DND-41 (cell line): ENCODE results near the gene PPARD.
"Not testable (repeated sequence)": the region's sequence is repeated elsewhere in the genome, so short reads cannot be mapped to it uniquely, and the experiment has no call there.

ENCODE experiments used
- ATAC-seq: fragments of 200-7000 bp; cut with Tn5 transposase; 3 replicates; pipeline ENCODE4 v1.9.1; 2021; ENCODE audit warnings: low read depth; ENCODE audit not compliant: insufficient read depth
- DNase-seq: peaks from one replicate; pipeline ENCODE4 v3.0.0-alpha.2; 2020
- H2AFZ ChIP-seq: 2 replicates; pipeline ENCODE4 v1.6.0; 2012; ENCODE audit warnings: low read depth, low read length
- H3K27ac ChIP-seq: 2 replicates; pipeline ENCODE4 v1.5.1; 2012; ENCODE audit warnings: low read length, inconsistent platforms
- H3K27me3 ChIP-seq: fragments of 200-600 bp; sonication (generic); 2 replicates; pipeline ENCODE4 v1.6.0; 2012; ENCODE audit warnings: low read length, mild to moderate bottlenecking, inconsistent platforms; ENCODE audit not compliant: insufficient read depth, poor library complexity
- H3K36me3 ChIP-seq: 2 replicates; pipeline ENCODE4 v1.5.1; 2012; ENCODE audit warnings: low read length, inconsistent platforms; ENCODE audit not compliant: insufficient read depth
- H3K4me1 ChIP-seq: 2 replicates; pipeline ENCODE4 v1.5.1; 2012; ENCODE audit warnings: mild to moderate bottlenecking, low read length; ENCODE audit not compliant: insufficient read depth
- H3K4me2 ChIP-seq: 2 replicates; pipeline ENCODE4 v1.6.0; 2012; ENCODE audit warnings: mild to moderate bottlenecking, moderate library complexity, low read length, inconsistent platforms; ENCODE audit not compliant: insufficient read depth
- H3K4me3 ChIP-seq, 2 experiments: fragments of 200-600 bp in 1 of 2; shearing (Covaris generic) in 1 of 2; 2 replicates each; pipeline ENCODE4 v1.5.1; 2012 to 2016; ENCODE audit warnings: inconsistent platforms in 2 of 2, low read length in 2 of 2, mild to moderate bottlenecking in 2 of 2, low read depth in 1 of 2, moderate library complexity in 1 of 2
- H3K79me2 ChIP-seq: 2 replicates; pipeline ENCODE4 v1.6.0; 2012; ENCODE audit warnings: low read length, inconsistent platforms; ENCODE audit not compliant: insufficient read depth
- H3K9ac ChIP-seq: 2 replicates; pipeline ENCODE4 v1.6.0; 2012; ENCODE audit warnings: low read depth, mild to moderate bottlenecking, inconsistent platforms, low read length, moderate library complexity
- H3K9me3 ChIP-seq: 2 replicates; pipeline ENCODE4 v1.5.1; 2012; ENCODE audit warnings: low read length, moderate library complexity, mild to moderate bottlenecking, inconsistent platforms; ENCODE audit not compliant: insufficient read depth, severe bottlenecking
- H4K20me1 ChIP-seq: 2 replicates; pipeline ENCODE4 v1.6.0; 2012; ENCODE audit warnings: low read length; ENCODE audit not compliant: insufficient read depth
- EZH2 ChIP-seq: IDR thresholded peaks from 3 replicates; pipeline ENCODE4 v1.6.1; 2012; ENCODE audit warnings: borderline replicate concordance, low read depth, mild to moderate bottlenecking, moderate library complexity, low read length, inconsistent platforms; ENCODE audit not compliant: severe bottlenecking
- TF ChIP-seq, protein P1 (sequence below): IDR thresholded peaks from 2 replicates; pipeline ENCODE4 v1.5.1; 2012; ENCODE audit warnings: borderline replicate concordance, low read length, moderate library complexity, mild to moderate bottlenecking; ENCODE audit not compliant: poor library complexity, severe bottlenecking; ENCODE audit errors: extremely low read depth

Gene PPARD

DNA sequence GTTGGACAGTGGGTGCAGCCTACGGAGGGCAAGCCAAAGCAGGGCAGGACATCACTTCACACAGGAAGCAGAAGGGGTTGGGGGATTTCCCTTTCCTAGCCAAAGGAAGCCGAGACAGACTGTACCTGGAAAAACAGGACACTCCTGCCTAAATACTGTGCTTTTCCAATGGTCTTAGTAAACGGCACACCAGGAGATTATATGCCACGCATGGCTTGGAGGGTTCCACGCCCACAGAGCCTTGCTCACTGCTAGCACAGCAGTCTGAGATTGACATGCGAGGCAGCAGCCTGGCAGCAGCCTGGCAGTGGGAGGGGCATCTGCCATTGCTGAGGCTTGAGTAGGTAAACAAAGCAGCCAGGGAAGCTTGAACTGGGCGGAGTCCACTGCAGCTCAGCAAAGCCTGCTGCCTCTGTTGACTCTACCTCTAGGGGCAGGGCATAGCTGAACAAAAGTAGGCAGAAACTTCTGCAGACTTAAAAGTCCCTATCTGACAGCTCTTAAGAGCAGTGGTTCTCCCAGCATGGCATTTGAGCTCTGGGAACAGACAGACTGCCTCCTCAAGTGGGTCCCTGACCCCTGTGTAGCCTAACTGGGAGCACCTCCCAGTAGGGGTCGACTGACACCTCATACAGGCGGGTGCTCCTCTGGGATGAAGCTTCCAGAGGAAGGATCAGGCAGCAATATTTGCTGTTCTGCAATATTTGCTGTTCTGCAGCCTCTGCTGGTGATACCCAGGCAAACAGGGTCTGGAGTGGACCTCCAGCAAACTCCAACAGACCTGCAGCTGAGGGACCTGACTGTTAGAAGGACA lies 10.1 kb upstream of the PPARD start:
- H3K79me2 ChIP-seq, H3K27me3 ChIP-seq, H3K9ac ChIP-seq, H3K36me3 ChIP-seq, H3K27ac ChIP-seq, H3K4me1 ChIP-seq, H3K4me2 ChIP-seq, H3K9me3 ChIP-seq, H3K4me3 ChIP-seq, H2AFZ ChIP-seq, H4K20me1 ChIP-seq: not testable (repeated sequence)
- TF ChIP-seq, protein P1, sequence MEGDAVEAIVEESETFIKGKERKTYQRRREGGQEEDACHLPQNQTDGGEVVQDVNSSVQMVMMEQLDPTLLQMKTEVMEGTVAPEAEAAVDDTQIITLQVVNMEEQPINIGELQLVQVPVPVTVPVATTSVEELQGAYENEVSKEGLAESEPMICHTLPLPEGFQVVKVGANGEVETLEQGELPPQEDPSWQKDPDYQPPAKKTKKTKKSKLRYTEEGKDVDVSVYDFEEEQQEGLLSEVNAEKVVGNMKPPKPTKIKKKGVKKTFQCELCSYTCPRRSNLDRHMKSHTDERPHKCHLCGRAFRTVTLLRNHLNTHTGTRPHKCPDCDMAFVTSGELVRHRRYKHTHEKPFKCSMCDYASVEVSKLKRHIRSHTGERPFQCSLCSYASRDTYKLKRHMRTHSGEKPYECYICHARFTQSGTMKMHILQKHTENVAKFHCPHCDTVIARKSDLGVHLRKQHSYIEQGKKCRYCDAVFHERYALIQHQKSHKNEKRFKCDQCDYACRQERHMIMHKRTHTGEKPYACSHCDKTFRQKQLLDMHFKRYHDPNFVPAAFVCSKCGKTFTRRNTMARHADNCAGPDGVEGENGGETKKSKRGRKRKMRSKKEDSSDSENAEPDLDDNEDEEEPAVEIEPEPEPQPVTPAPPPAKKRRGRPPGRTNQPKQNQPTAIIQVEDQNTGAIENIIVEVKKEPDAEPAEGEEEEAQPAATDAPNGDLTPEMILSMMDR = peak; percentile 15
- peak; percentile 43 for DNase-seq
- peak; percentile 53; the same call in 2 of the 3 replicates for ATAC-seq

DNA sequence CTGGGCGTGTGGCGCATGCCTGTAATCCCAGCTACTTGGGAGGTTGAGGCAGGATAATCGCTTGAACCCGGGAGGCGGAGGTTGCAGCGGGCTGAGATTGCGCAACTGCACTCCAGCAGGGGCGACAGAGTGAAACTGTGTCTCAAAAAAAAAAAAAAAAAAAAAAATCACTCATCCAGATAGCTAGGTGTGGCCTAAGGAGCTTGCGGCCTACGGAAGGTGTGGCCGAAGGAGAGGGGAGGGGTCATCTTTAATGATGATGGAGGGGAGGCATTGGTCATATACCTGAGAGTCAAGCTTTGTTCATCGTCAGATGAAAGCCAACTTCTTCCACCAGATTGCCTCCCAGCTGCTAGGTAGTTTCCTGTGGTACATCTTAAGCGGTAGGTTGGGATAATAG lies 801 bp upstream of the PPARD start:
- Histone ChIP-seq H3K9me3 (no peaks in the 10 kb centered on the region), H3K4me1 (peaks cover 20% of the 10 kb centered on the region), H4K20me1 (peaks cover 12% of the 10 kb centered on the region; the same call in 1 of the 2 replicates), H3K36me3 (peaks cover 3% of the 10 kb centered on the region; the same call in 1 of the 2 replicates), H3K9ac (peak overlapping the region; percentile 69; the same call in 1 of the 2 replicates), H3K27me3 (no peaks in the 10 kb centered on the region), H2AFZ (peak overlapping the region; percentile 62; the same call in 1 of the 2 replicates), H3K4me2 (no peak overlapping the region), H3K4me3 (no peak overlapping the region), H3K27ac (no peak overlapping the region), H3K79me2 (peaks cover 14% of the 10 kb centered on the region)
- ATAC-seq = no peak
- no peak for DNase-seq
- no peak for TF ChIP-seq EZH2
- TF ChIP-seq, protein P1 = no peak

DNA sequence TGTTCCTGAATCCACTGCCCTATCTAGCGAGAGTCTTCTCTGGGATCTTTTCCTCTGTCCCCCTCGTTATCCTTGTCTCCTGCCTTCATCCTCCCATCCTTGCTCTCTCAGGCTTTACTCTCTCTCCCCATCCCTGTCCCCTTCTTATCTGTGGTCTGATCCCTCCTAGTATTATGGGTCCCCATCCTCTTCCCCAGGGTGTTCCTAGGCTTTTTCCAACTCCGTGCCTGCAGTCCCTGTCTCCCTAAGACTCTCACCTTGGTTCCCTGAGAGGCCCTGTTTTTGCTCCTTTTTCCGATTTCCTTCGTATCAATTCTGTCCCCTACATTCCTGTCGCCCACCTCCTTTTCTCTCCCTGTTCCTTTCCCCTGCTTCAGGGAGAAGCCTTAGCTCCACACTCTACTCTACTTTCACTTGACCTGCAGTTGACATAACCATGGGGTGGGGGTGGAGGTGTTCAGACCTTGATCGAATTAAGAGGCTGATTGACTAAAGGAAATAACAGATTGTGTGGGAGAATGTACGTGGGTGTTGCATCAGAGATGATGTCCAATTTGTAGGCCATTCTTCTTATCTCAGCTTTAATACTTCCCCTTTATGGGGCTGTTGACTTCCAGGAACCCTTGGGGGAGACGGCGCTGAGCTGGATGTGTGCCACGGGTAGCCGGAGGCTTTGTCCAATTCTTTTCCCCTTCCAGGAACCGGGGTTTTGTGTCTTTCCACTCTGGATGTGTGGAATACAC lies 905 bp downstream of the PPARD start:
- Histone ChIP-seq H3K9ac (peak overlapping the region; percentile 69), H2AFZ (peak overlapping the region; percentile 82), H3K79me2 (peaks cover 14% of the 10 kb centered on the region), H3K4me1 (peaks cover 20% of the 10 kb centered on the region), H3K4me3 (peak overlapping the region; percentile 38 to 75; a peak in 3 of 4 replicates), H3K9me3 (no peaks in the 10 kb centered on the region), H3K27me3 (no peaks in the 10 kb centered on the region), H3K27ac (peak overlapping the region; percentile 46), H3K4me2 (peak overlapping the region; percentile 80), H3K36me3 (peaks cover 3% of the 10 kb centered on the region; the same call in 1 of the 2 replicates), H4K20me1 (peaks cover 13% of the 10 kb centered on the region; the same call in 1 of the 2 replicates)
- ATAC-seq = no peak
- TF ChIP-seq, protein P1 = no peak
- TF ChIP-seq EZH2 = no peak
- DNase-seq = no peak
